GM19328 (cell line): ENCODE measurements around the gene HSPG2.

Source experiments
- ATAC-seq: cut with Tn5 transposase; IDR thresholded peaks from one replicate; pipeline ENCODE4 v1.9.1; 2021; ENCODE audit warnings: mild to moderate bottlenecking, moderate library complexity; ENCODE audit not compliant: unreplicated experiment

The HSPG2 gene

DNA sequence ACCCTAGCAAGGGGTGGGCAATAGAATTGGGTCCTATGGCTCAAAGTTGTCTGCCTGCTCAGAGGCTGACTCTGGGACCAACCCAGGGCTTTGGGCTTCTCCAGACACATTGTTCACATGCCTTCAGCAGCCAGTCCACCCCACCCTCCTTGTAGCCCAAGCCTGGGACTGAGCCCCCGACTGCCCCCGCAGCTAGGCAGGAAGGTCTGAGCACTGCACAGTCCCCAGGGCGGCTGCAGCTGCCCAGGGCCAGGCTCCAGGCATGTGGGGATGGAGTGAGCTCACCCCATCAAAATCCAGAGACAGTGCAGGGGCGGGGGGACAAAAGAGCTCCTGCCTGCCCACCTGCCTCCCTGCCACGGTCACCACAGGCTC, 35.6 kb downstream of the HSPG2 start:
- ATAC-seq, result no peak

DNA sequence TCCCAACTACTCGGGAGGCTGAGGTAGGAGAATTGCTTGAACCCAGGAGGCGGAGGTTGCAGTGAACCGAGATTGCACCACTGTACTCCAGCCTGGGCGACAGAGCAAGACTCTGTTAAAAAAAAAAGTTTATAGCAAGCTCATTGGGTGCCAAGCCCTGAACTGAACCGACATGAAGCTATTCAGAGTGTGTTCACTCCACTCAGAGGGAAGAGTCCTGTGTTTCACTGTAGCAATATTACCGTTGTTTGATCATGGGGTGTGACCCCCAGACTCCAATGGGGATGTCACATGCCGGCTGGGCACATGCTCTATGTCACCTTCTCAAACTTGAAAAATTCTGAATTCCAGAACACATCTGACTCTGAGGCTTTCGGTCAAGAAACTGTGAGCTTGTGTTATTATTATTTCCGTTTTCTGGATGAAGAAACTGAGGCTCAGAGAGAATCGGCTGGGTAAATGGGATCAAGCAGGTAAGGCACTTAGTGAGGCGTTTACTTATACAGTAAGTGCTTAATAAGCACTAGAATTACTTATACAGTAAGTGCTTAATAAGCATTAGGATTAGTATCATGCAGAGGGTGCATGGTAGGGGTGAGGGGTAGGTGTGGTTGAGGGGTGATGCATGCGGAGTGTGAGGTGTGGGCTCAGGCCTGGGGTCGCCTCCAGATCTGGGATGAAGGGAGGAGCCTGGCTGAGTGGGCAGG, 36.2 kb downstream of the HSPG2 start:
- ATAC-seq, result no peak

DNA sequence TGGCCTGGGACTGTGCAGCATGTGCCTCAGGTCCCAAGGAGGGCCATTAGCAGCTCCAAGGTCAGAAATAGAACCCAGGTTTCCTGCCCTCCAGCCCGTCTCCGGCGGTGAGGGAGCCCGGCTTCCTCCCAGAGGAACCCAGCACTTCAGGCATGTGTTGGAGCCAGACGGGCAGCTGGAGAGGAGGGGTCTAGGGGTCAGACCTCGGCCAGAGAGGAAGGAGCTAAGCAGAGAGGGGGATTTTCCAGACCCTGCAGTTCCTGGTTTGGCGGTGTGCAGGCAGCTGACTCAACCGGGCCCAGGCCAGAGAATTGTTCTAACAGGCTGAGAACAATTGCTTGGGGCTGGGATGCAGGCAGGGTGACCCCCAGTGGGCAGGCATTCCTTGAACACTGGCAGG, 37.1 kb downstream of the HSPG2 start:
- no peak for ATAC-seq

DNA sequence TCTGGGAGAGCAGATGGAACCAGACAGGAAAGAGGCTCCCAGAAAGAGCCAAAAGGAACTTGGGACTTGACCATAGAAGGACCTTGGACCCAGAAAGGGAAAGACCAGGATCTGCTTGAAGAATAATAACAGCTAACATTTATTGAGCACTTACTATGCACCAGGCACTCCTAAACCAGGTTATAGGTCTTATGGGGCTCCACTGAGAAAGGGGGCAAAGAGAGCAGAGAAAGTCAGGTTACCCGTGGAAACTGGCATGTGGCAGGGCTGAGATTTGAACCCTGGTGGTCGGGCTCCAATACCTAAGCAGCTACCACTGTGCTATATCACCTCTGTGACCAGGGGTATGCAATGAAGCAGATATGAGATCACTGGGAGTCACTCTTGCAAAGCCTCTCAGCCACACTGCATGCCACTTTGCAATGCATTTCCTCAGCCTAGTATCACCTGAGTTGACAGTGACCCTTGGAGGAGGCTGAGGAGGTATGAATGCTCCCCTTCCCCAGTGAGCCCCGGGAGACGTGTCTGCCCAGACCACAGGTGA, 37.8 kb downstream of the HSPG2 start:
- ATAC-seq, result no peak

DNA sequence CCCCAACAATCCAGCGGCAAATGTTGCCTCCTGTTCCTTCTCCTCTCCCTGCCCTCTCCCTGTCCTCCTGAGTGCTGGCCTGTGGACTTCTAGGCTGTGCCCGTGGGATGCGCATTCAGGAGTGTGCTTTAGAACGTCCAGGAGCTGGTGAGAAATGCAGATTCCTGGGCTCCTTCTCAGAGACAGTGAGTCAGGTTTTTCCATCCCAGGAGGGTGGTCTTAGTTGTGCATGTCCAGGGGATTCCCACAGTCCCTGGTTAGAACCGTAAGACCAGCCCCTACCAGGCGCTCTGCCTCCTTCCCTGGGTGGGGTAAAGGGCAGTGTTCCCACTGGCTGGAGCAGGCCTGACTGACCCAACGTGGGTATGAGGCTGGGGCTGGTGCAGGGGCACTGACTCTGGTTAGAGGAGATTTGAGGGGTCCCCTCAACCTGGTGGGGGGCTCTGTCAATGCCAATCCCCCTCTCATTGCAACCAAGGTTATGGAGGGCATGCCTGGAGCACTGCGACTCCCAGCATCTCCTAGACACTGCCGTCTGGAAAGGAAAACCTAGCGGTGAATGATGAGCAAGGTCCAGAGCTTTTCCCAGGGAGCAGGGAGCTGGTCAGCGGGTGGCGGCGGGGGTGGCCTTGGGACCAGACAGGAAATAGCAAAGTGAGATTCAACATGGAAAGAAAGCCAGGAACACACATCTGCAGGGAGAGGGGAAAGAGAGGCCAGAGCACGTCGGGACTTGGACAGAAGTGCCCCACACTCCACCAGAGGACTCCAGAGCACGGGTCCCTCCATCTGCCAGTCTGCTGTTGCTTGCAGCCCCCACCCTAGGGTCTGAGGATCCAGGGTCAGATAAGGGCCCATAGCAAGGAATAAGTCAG, 38.5 kb downstream of the HSPG2 start:
- no peak for ATAC-seq

DNA sequence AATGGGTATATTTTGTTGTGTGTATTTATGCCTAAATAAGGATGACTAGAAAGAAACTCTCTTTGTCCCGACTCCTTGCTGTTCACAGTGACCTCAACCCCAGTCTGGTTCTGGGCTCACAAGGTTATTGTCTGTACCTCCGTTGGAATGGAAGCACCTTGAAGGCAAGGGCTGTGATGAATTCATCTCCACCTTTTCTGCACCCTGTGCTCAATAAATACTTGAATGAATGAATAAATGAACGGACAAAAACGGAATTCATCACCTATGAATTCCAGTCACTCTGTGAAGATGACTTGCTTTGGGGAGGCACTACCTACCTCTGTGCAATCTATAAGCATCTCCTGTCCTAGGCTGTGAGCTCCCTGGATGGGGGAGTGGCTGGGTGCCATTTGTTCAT, 39.3 kb downstream of the HSPG2 start:
- ATAC-seq, result no peak

DNA sequence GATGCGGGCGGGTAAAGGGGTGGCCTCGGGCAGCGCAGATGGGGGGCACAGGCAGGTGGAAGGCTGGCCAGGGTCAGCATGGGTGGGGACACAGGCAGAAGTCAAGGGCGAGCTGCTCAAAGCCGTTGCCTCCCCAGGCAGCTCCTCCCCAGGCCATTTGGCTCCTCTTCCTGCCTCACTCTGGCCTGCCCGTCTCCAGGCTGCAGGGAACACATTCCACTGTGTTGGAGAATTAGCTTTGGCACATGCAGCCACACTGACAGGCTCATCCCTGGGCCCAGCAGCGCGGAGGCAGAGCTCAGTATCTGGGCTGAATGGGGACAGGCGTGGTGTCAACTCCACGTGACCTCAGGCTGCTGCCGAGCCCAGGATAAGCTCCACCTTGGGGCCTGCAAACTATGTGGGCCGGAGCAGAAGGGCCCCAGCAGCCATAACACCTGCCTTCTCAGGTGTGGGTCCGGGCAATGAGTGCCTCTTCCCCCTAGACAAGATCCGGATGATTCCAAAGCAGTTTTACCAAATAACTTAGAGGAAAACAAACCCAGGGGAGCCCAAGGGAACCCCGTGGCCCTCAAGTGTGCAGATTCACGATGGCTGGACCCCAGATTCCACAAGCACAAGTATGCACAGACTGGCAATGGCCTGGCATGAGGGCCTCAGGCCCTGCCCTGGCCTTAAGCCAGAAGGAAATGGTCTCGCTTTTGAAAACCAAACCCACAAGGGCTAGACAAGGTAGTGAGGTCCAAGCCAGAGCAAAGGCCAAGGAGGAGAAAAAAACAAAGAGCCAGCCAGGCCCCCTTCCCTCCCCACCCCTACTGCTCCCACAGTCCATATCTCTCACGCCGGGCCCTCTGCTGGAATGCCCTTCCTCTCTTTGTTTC, 40.2 kb downstream of the HSPG2 start:
- no peak for ATAC-seq

DNA sequence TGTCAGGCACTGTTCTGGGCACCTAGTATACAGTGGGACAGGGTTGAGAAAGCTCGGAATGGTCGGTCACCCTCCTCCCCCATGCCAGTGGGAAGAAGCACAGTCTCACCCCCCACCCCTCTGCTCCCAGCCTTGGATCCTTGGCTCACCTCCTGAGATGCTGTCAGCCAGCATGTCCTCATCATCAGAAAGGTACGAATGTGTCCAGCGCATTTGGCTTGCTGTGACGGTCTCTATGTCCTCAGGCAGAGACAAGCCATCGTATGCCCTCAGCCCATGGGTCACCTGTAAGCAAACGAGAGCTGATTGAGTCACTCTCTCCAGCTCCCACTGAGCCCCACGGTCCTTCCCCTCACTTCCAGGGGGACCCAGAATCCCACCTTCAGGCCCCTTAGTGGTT, 41.1 kb downstream of the HSPG2 start:
- ATAC-seq, result no peak

DNA sequence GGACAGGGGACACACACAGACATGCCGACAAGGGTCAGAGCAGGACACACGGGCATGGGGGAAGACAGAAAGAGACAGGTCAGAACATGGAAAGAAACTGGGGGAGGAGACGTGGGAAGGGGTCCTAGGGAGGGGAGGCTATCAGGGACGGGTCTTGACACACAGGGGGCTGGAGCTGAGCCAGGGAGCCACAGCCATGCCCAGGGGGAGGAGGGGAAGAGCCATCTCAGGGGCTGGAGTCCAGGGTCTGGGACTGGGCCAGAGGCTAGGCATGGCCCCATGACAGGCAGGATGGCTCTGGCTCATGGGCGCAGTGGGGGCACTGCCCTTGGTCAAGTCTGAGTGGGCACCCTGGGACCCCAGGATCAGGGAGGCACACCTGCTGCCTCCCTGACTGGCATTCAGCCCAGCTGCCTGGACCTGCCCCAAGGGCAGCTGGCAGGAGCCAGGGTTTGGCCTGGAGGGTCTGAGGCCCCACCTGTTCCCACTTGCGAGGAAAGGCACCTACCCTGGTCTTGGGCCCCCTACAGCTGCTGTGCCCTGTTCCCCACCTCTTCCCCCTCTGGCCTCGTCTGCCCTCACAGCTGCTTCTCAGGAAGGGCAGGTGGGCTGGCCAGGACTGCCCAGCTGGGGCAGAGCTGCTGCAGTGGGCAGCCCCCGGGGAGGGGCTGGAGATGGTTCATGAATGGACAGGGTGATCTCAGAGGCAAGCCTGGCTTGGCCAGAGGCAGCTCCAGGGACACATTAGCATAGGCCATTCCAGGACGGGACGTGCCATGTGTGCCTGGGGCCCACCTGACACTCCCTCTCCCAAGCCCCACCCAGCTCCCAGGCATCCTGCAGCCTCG, 42.9 kb downstream of the HSPG2 start:
- ATAC-seq, result no peak

DNA sequence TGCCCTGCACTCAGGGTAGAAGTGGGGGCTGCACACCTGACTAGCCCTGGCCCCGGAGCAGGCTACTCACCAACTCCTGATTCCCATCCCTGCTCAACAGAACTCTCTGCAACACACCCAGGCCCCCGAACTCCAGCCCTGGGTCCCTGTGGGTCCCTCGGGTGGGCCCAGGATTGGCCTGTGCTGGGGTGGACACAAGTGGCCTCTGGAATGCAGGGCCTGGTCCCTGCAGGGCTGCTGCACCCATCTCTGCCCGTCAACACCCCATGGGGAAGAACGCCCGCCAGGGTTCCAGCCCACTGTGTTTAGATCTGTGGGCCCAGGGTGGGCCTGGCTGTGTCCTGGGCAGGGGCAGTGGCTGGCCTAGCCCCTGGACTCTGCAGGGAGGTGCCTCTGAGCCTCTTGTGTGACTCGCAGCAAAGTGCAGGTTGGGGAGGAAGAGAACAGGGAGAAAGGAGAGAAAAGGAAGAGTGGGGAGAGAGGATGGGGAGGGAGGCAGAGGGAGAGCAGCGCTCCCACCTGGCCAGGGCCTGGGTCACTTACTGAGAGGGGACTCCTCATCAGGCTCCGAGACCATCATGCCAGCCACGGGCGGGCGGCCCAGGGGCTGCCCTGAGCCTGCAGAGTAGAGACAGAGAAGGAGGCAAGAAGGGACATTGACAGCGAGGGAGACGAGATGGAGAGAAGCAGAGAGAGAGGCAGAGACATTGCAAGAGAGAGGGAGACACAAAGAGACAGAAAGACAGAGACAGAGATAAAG, 43.9 kb downstream of the HSPG2 start:
- no peak for ATAC-seq

DNA sequence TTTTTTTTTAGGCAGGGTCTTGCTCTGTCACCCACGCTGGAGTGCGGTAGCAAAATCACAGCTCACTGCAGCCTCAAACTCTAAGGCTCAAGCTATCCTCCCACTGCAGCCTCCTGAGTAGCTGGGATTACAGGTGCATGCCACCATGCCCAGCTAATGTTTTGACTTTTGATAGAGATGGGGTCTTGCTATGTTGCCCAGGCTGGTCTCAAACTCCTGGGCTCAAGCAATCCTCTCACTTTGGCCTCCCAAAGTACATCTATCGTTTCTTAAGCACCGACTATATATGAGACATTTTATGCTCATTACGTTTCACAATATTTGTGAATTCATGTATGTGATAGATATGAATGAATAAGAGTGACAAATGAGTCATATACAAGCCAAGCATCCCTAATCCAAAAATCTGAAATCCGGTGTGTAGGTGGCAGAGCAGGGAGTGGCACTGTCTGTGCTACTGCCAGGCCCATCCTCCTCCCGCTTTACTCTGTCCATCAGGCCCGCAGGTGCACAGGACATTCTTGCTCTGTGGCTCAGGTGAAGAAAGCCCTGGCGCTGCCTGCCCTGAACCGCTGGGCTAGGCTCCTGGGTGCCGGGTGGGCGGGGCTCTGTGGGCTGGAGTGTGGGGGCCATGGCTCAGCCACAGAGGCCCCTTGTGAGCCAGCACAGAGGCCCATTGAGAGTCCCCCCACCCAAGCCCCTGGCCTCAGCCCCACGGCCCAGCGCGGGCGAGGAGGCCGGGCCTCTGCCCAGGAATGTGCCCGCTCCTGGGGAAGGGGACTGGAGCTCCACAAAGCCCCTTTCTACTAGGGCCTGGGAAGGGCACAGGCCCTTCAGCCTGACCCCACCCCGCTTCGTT, 45.3 kb downstream of the HSPG2 start:
- ATAC-seq, result no peak

DNA sequence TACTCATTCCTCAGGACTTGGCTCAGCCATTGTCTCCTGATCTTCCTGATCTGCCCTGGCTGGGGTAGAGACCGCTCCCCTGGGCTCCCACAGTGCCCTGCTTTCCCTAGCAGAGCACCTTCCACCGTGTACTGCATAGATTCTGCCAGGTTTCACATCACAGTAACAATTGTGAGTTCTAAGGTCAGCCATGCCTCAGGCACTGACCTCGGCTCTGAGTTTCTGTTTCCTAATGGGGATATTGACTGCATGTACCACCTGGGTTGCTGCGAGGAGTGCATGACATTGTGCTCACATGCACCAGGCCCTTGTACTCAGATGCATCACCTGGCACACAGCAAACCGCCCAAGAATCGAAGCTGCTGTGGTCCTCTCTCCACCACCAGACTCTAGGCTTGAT, 46.0 kb downstream of the HSPG2 start:
- ATAC-seq, result no peak

DNA sequence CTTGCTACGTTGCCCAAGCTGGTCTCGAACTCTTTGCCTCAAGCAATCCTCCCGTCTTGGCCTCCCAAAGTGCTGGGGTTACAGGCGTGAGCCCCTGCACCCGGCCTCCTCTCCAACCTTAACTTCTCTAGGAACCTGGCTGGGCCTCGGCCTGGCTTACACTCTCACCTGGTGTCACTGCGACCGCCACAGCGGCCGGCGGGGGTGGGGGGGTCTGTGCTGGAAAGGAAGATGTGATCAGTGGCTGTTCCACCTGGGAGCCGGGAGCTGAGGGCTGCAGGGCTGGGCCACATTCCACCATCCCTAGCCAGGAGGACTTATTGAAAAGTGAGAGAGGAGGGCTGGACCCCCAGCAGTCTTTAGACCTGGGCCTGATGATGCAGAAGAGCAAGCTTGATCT, 48.6 kb downstream of the HSPG2 start:
- ATAC-seq, result no peak

DNA sequence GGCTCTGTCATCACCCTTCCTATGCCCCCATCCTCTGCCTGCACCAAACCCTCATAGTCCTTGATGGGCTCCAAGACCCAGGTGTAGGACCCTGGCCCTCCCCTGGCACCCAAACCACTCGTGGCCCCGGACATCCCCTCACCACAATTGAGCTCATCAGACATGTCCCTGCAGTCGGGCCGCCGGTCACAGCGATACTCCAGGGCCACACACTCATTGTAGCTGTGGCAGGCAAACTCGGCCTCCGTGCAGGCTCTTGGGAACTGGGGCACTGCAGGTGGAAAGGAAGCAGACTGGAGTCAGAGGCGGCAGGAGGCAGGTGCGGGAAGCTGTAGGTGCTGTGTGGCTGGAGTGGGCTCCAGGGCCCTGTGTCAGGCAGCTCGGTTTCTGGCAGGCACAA, 49.3 kb downstream of the HSPG2 start:
- ATAC-seq, result no peak

DNA sequence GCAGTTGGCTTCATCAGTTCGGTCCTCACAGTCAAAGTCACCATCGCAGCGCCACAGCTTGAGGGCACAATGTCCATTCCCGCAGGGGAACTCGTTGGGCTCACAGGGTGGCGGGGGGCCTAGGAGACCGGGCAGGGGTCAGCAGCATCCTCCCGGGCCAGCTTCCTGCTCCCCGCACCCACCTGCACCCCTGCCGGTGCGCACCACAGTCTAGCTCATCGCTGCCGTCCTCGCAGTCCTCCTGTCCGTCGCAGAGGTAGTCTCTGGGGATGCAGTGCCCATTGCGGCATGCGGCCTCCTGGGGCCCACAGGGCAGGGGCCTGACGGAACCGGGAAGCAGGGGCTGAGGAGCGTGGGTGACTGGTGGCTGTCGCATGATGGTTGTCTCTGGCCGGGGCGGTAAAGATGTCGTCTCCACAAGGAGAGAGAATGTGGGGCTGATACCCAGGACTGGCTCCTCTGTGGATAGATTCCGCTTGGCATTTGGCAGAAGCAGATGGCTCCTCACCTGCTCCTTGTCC, 49.8 kb downstream of the HSPG2 start:
- no peak for ATAC-seq

DNA sequence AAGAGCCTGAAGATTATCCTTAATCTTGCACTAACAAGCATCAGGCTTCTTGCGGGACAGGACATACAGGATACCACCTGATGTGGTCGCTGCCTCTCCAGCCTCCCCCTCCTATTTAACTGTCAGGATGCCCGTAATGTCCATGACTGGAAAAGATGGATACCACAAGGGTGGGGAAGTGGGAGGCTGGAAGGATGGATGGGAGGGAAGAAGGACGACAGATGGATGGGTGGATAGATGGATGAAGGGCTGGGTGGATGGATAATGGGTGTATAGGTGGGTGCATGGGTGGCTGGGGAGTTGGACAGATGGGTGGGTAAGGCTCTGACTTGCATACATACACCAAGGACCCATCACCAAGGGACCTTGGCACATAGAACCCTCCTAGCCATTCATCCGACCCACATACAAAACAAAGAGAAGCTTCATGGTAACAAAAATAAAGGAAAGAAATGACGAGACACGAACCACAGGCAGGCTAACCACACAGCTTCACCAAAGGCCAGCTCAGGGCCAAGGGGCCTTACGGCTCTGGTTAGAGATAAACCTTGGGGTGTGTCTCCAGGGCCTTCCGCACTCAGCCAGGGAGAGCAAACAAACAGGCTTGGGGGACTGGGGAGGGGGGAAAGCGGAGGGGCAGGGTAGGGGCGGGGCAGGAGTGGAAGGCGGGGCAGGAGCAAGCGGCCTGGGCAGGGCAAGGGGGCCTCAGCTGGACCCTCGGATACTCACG, 50.5 kb downstream of the HSPG2 start:
- ATAC-seq, result no peak

DNA sequence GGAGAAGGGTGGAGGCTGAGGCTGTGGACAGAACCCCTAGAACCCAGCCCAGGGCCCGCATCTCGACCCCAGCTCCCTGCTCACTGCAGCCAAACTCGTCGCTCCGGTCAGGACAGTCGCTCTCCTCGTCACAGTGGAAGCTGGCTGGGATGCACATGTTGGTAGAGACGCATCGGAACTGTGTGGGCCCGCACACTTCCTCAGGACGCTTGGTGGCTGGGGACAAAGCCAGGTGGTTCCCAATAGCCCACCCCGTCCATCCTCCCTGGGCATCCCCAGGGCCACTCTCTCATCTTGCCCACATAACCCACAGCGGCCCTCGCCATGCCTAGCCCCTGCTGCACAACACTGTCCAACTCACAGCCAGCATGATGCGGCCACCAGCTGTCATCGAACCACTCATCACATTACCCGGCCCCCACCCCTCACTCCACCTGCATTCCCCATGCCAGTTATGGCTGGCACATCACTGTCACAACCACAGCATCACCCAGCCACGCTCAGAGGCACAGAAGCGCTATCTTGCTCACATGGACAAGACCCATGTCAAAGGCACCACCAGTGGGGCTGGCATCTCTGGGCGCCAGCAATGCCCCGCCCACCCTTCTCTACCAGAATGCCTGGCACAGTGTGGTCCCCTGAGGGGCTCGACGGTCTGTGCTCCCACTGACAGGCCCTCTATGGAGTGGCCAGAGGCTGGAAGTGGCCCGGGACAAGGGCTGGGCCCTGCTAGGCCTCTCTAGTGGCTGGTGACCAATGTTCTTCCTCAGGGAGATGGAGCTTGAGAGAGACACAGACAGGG, 51.7 kb downstream of the HSPG2 start:
- ATAC-seq, result no peak
